H1 (cell line): Measurements from ENCODE around the gene FBXO41.

Source experiments
- CTCF ChIP-seq, 3 experiments: IDR thresholded peaks; 1 replicate in 2 of 3; 2 replicates in 1 of 3; pipeline versions ENCODE4 v1.5.1 to v1.6.1; 2011; ENCODE audit warnings: low read length in 3 of 3, mild to moderate bottlenecking in 3 of 3, inconsistent platforms in 2 of 3, low read depth in 1 of 3, moderate library complexity in 1 of 3; ENCODE audit not compliant: insufficient read depth in 1 of 3; ENCODE audit errors: control extremely low read depth in 1 of 3
- E2F6 ChIP-seq: IDR thresholded peaks from 2 replicates; pipeline ENCODE4 v1.6.1; 2012; ENCODE audit warnings: inconsistent platforms
- EP300 ChIP-seq, 2 experiments: IDR thresholded peaks; 1 replicate in 1 of 2; 2 replicates in 1 of 2; pipeline ENCODE4 v1.6.1; 2011 to 2012; ENCODE audit warnings: low read depth in 2 of 2, low read length in 2 of 2, mild to moderate bottlenecking in 2 of 2, borderline replicate concordance in 1 of 2, inconsistent platforms in 1 of 2, moderate library complexity in 1 of 2
- FOSL1 ChIP-seq: IDR thresholded peaks from 2 replicates; pipeline ENCODE4 v1.6.1; 2011; ENCODE audit warnings: mild to moderate bottlenecking, low read depth, low read length, moderate library complexity; ENCODE audit not compliant: insufficient read depth
- GABPA ChIP-seq: IDR thresholded peaks from 2 replicates; pipeline ENCODE4 v1.6.1; 2011; ENCODE audit warnings: mild to moderate bottlenecking, low read length, moderate library complexity, borderline replicate concordance; ENCODE audit not compliant: insufficient read depth
- POLR2A ChIP-seq, 2 experiments: IDR thresholded peaks; 1 replicate in 1 of 2; 2 replicates in 1 of 2; pipeline ENCODE4 v1.6.1; 2011; ENCODE audit warnings: low read depth in 2 of 2, low read length in 2 of 2, mild to moderate bottlenecking in 2 of 2; ENCODE audit errors: control extremely low read depth in 1 of 2
- POLR2AphosphoS5 ChIP-seq: IDR thresholded peaks from 2 replicates; pipeline ENCODE4 v1.6.1; 2011; ENCODE audit warnings: low read depth, low read length
- RAD21 ChIP-seq, 2 experiments: IDR thresholded peaks in 1 of 2; conservative IDR thresholded peaks in 1 of 2; 2 replicates each; pipeline ENCODE4 v1.6.1; 2011; ENCODE audit warnings: low read depth in 2 of 2, low read length in 2 of 2, improper control_type of control experiment in 1 of 2, inconsistent platforms in 1 of 2, mild to moderate bottlenecking in 1 of 2, moderate library complexity in 1 of 2
- SIN3A ChIP-seq, 2 experiments: IDR thresholded peaks in 1 of 2; conservative IDR thresholded peaks in 1 of 2; 2 replicates each; pipeline ENCODE4 v1.6.1; 2011 to 2012; ENCODE audit warnings: low read length in 2 of 2, improper control_type of control experiment in 1 of 2, low read depth in 1 of 2, mild to moderate bottlenecking in 1 of 2
- SP1 ChIP-seq: IDR thresholded peaks from 2 replicates; pipeline ENCODE4 v1.6.1; 2011; ENCODE audit warnings: low read depth, low read length
- SP4 ChIP-seq: IDR thresholded peaks from 2 replicates; pipeline ENCODE4 v1.6.1; 2012; ENCODE audit warnings: low read length, inconsistent platforms

- no peak for TF ChIP-seq POLR2AphosphoS5
- no peak for TF ChIP-seq CTCF (IDR thresholded peaks at IDR 0.05; ENCODE audit: control extremely low read depth in 1 of 3, insufficient read depth in 1 of 3, low read depth in 1 of 3, low read length in 3 of 3)
- no peak for TF ChIP-seq FOSL1
- TF ChIP-seq SP4, result no peak
- TF ChIP-seq SIN3A (conservative IDR thresholded peaks at IDR 0.05 in 1 of 2, IDR thresholded peaks at IDR 0.05 in 1 of 2; ENCODE audit: low read depth in 1 of 2, low read length in 2 of 2), result no peak
- no peak for TF ChIP-seq RAD21 (IDR thresholded peaks at IDR 0.05 in 1 of 2, conservative IDR thresholded peaks at IDR 0.05 in 1 of 2; ENCODE audit: low read depth in 2 of 2, low read length in 2 of 2)
- no peak for TF ChIP-seq E2F6
- no peak for TF ChIP-seq SP1
- no peak for TF ChIP-seq POLR2A (IDR thresholded peaks at IDR 0.05; ENCODE audit: control extremely low read depth in 1 of 2, low read depth in 2 of 2, low read length in 2 of 2)
- TF ChIP-seq EP300 (IDR thresholded peaks at IDR 0.05; ENCODE audit: borderline replicate concordance in 1 of 2, low read depth in 2 of 2, low read length in 2 of 2), result no peak
- TF ChIP-seq GABPA, result no peak
These were observed 12.9 kb upstream of the FBXO41 start for GRCh38 chr2:73297151-73297559.
